ENCODE data around the gene MARCHF2.

The MARCHF2 gene

GRCh38 chr19:8453616-8454015 lies 40.5 kb downstream of the MARCHF2 start:
- TF ChIP-seq CTCF (IDR thresholded peaks at IDR 0.05), result no peak
- no peak overlapping the region for H3K27ac ChIP-seq
- no peak for DNase-seq (ENCODE audit: low spot score)
- H3K4me3 ChIP-seq, result no peak overlapping the region

- H3K27ac ChIP-seq, result no peak overlapping the region
- no peak for DNase-seq (ENCODE audit: low spot score)
- no peak overlapping the region for H3K4me3 ChIP-seq
- no peak for TF ChIP-seq CTCF (IDR thresholded peaks at IDR 0.05)
These were observed 41.1 kb downstream of the MARCHF2 start for GRCh38 chr19:8454218-8454617.

GRCh38 chr19:8455018-8455417 lies 41.9 kb downstream of the MARCHF2 start:
- Histone ChIP-seq H3K4me3 (no peak overlapping the region), H3K27ac (no peak overlapping the region)
- TF ChIP-seq CTCF (IDR thresholded peaks at IDR 0.05), result no peak
- no peak for DNase-seq (ENCODE audit: low spot score)

GRCh38 chr19:8456064-8456463 lies 43.0 kb downstream of the MARCHF2 start:
- no peak for TF ChIP-seq CTCF (IDR thresholded peaks at IDR 0.05)
- Histone ChIP-seq H3K27ac (no peak overlapping the region), H3K4me3 (no peak overlapping the region)
- DNase-seq (ENCODE audit: low spot score), result no peak

- Histone ChIP-seq H3K4me3 (no peak overlapping the region), H3K27ac (no peak overlapping the region)
- no peak for TF ChIP-seq CTCF (IDR thresholded peaks at IDR 0.05)
- no peak for DNase-seq (ENCODE audit: low spot score)
These were observed 44.1 kb downstream of the MARCHF2 start for GRCh38 chr19:8457209-8457608.

- no peak for DNase-seq (ENCODE audit: low spot score)
- Histone ChIP-seq H3K27ac (peak overlapping the region in 1 of 2 donors; percentile 79), H3K4me3 (no peak overlapping the region)
- TF ChIP-seq CTCF (IDR thresholded peaks at IDR 0.05), result no peak
These were observed 44.7 kb downstream of the MARCHF2 start for GRCh38 chr19:8457827-8458226.

GRCh38 chr19:8458380-8458779 lies 45.3 kb downstream of the MARCHF2 start:
- no peak for TF ChIP-seq CTCF (IDR thresholded peaks at IDR 0.05)
- no peak for DNase-seq (ENCODE audit: low spot score)
- Histone ChIP-seq H3K4me3 (no peak overlapping the region), H3K27ac (peak overlapping the region; percentile 35 to 79)
